HepG2 (cell line): ENCODE results near the gene OPRL1. TPM values are rescaled to one million over a fixed set of nuclear protein-coding genes. Genes with fewer than 3 reads are reported as not detected.

ENCODE experiments used
- ATAC-seq: fragments of 200-7000 bp; cut with Tn5 transposase; 3 replicates; pipeline ENCODE4 v1.9.1; 2020; ENCODE audit warnings: mild to moderate bottlenecking, moderate library complexity
- BruUV-seq: library from RNA; stranded (reverse); fragments of 400-500 nt; replicated peaks from 2 replicates; lab custom pipeline; 2021; lab: Mats Ljungman, UMichigan
- CTCF ChIA-PET: fragments of 300-600 bp; formaldehyde crosslinking; extraction: SDS; loops from one replicate; lab custom pipeline; 2021; ENCODE audit warnings: low total read pairs, inconsistent platforms, low intra/inter-chr PET ratio; lab: Yijun Ruan, JAX
- POLR2A ChIA-PET: fragments of 350-600 bp; sonication (Branson Sonifier 250); formaldehyde crosslinking; loops from one replicate; lab custom pipeline; 2020; ENCODE audit warnings: antibody characterized with exemption, inconsistent platforms; lab: Yijun Ruan, JAX
- DNase-seq: peaks from one replicate; pipeline ENCODE4 v3.0.0-alpha.2; 2015; ENCODE audit warnings: low spot score
- FAIRE-seq: peaks from 3 replicates; lab custom pipeline; 2011; peaks lifted over from hg19 to GRCh38; lab: Jason Lieb, UNC
- H2AFZ ChIP-seq: one replicate; pipeline ENCODE4 v1.6.1; 2011; ENCODE audit warnings: low read length, inconsistent platforms
- H3K27ac ChIP-seq: fragments of 300-600 bp; 3 replicates; pipeline ENCODE4 v1.8.0; 2011; ENCODE audit warnings: mixed run types, mild to moderate bottlenecking, mixed read lengths, low read length, inconsistent platforms; ENCODE audit not compliant: insufficient read depth; ENCODE audit errors: extremely low read length
- H3K27me3 ChIP-seq, 2 experiments: fragments of 200-600 bp in 1 of 2; 2 replicates in 1 of 2; 3 replicates in 1 of 2; pipeline versions ENCODE4 v1.6.0 to v1.8.0; 2011; ENCODE audit warnings: low read length in 2 of 2, mild to moderate bottlenecking in 2 of 2, moderate library complexity in 2 of 2, inconsistent platforms in 1 of 2; ENCODE audit not compliant: insufficient read depth in 2 of 2, control insufficient read depth in 1 of 2
- H3K36me3 ChIP-seq, 2 experiments: fragments of 200-600 bp in 1 of 2; replicated peaks in 1 of 2; 2 replicates in 1 of 2; 3 replicates in 1 of 2; pipeline versions ENCODE4 v1.5.1 to v1.8.0; 2011; ENCODE audit warnings: low read length in 2 of 2, inconsistent platforms in 1 of 2; ENCODE audit not compliant: insufficient read depth in 2 of 2, control insufficient read depth in 1 of 2
- H3K4me1 ChIP-seq: 2 replicates; pipeline ENCODE4 v1.5.1; 2012; ENCODE audit warnings: low read length, inconsistent platforms; ENCODE audit not compliant: insufficient read depth
- H3K4me2 ChIP-seq: 2 replicates; pipeline ENCODE4 v1.6.0; 2011; ENCODE audit warnings: low read depth, low read length, inconsistent platforms
- H3K4me3 ChIP-seq, 3 experiments: fragments of 200-600 bp in 1 of 3; sonication (generic), shearing (Covaris generic) in 1 of 3; replicated peaks in 1 of 3; 2 replicates each; pipeline ENCODE4 v1.5.1; 2011 to 2016; ENCODE audit warnings: low read length in 3 of 3, inconsistent platforms in 2 of 3, low read depth in 2 of 3, mild to moderate bottlenecking in 2 of 3, control low read depth in 1 of 3, mixed read lengths in 1 of 3; ENCODE audit not compliant: insufficient read depth in 1 of 3
- H3K79me2 ChIP-seq: one replicate; pipeline ENCODE4 v1.6.1; 2011; ENCODE audit warnings: low read length, inconsistent platforms; ENCODE audit not compliant: insufficient read depth
- H3K9ac ChIP-seq: 2 replicates; pipeline ENCODE4 v1.6.0; 2011; ENCODE audit warnings: mild to moderate bottlenecking, low read depth, low read length, inconsistent platforms; ENCODE audit not compliant: insufficient read depth
- H3K9me3 ChIP-seq: 2 replicates; pipeline ENCODE4 v1.5.1; 2012; ENCODE audit warnings: mild to moderate bottlenecking, low read length
- H4K20me1 ChIP-seq: 2 replicates; pipeline ENCODE4 v1.6.0; 2011; ENCODE audit warnings: inconsistent platforms, mild to moderate bottlenecking, low read length, moderate library complexity; ENCODE audit not compliant: insufficient read depth
- ADNP ChIP-seq: sonication (generic); formaldehyde crosslinking; IDR thresholded peaks from 2 replicates; pipeline ENCODE4 v1.4.0; 2020; ENCODE audit warnings: missing genetic modification reagents
- AGO2 ChIP-seq: fragments of 200-400 bp; formaldehyde crosslinking; optimal IDR thresholded peaks from 2 replicates; pipeline ENCODE3; 2017; ENCODE audit warnings: mild to moderate bottlenecking, low read depth, low read length, moderate library complexity
- POLR2A ChIP-seq, 2 experiments: IDR thresholded peaks; 2 replicates each; pipeline ENCODE4 v1.6.1; 2011; ENCODE audit warnings: low read depth in 2 of 2, low read length in 2 of 2, mild to moderate bottlenecking in 1 of 2, moderate library complexity in 1 of 2; ENCODE audit not compliant: insufficient read depth in 1 of 2
- RBM22 ChIP-seq: fragments of 200-400 bp; formaldehyde crosslinking; optimal IDR thresholded peaks from 2 replicates; pipeline ENCODE3; 2017; ENCODE audit warnings: mild to moderate bottlenecking, low read length, moderate library complexity
- WGBS: methylation state at CpG from one replicate; pipeline ENCODE4 v1.1.6; 2017; ENCODE audit warnings: low lambda C conversion rate; 5-methylcytosine and 5-hydroxymethylcytosine counted together
- in situ Hi-C: cut with HindIII; loops from 2 replicates; pipeline ENCODE4 v1.10.0; 2017; ENCODE audit warnings: low pct_unique_long_range_greater_than_20kb; ENCODE audit not compliant: extremely low pct_ligation_motif_present
- intact Hi-C: fragments of 100-400 bp; cut with micrococcal nuclease; formaldehyde crosslinking; loops from one replicate; pipeline ENCODE4 v1.10.0; 2022; ENCODE audit not compliant: unreplicated experiment
- polyA plus RNA-seq, 8 experiments: library from polyadenylated mRNA; depleted of rRNA in 3 of 8; stranded (reverse) in 7 of 8; unstranded in 1 of 8; fragments of >200 nt; fragmentation: Illumina TruSeq in 4 of 8; extraction: Trizol in 4 of 8; gene quantifications; 2 replicates each; pipeline versions ENCODE4 v1.2.1 to v1.2.3, GENCODE V29; 2011 to 2016; ENCODE audit warnings: low read depth in 4 of 8, missing spikeins in 1 of 8, mixed read lengths in 1 of 8; ENCODE audit not compliant: insufficient read depth in 1 of 8
- total RNA-seq, 5 experiments: library from RNA; depleted of rRNA; stranded (reverse); fragments of >200 nt; fragmentation: Illumina TruSeq; extraction: Trizol; gene quantifications; 2 replicates each; pipeline ENCODE4 v1.2.3, GENCODE V29; 2016; ENCODE audit warnings: low read depth in 1 of 5

OPRL1 gene
- total and polyA plus RNA-seq, 2 of the 13 experiments (the other 11 are each of a cell fraction or from before 2014, with no cell fraction given): 0.35 to 0.71 TPM

- Histone ChIP-seq H3K27ac (no peak overlapping the region), H3K9me3 (no peaks in the 10 kb centered on the region), H3K4me3 (no peak overlapping the region), H3K79me2 (no peaks in the 10 kb centered on the region), H3K36me3 (peaks cover 56 to 78% of the 10 kb centered on the region in 2 experiments), H3K4me2 (no peak overlapping the region), H3K4me1 (peaks cover 12% of the 10 kb centered on the region), H3K9ac (no peak overlapping the region), H3K27me3 (no peaks in the 10 kb centered on the region), H2AFZ (no peak overlapping the region), H4K20me1 (no peaks in the 10 kb centered on the region)
- WGBS: 98% methylated on average over 20 of the region's 20 CpGs
- intact Hi-C loops: no loop called here
- peak; percentile 75 for TF ChIP-seq AGO2
- TF ChIP-seq POLR2A (IDR thresholded peaks at IDR 0.05; ENCODE audit: insufficient read depth in 1 of 2, low read depth in 2 of 2, low read length in 2 of 2): no peak
- DNase-seq (no peak), ATAC-seq (no peak), FAIRE-seq (no peak)
- POLR2A ChIA-PET: no interaction called here
- in situ Hi-C loops: no loop called here
- BruUV-seq: no TSS peak
- CTCF ChIA-PET: no interaction called here
Measured at GRCh38 chr20:64030371-64031134, 49.3 kb upstream of the OPRL1 start.

- Histone ChIP-seq H3K79me2 (peaks cover 8% of the 10 kb centered on the region), H3K27me3 (no peaks in the 10 kb centered on the region), H4K20me1 (no peaks in the 10 kb centered on the region), H3K36me3 (peaks cover 49 to 67% of the 10 kb centered on the region in 2 experiments), H3K4me2 (no peak overlapping the region), H3K9ac (no peak overlapping the region), H3K4me3 (no peak overlapping the region), H2AFZ (no peak overlapping the region), H3K9me3 (no peaks in the 10 kb centered on the region), H3K27ac (no peak overlapping the region), H3K4me1 (peaks cover 22% of the 10 kb centered on the region)
- DNase-seq (no peak), ATAC-seq (no peak), FAIRE-seq (no peak)
- no TSS peak for BruUV-seq
- POLR2A ChIA-PET: interaction anchor here (0.7 kb wide), 1 partner anchor 8 kb away, joined by 3 read pairs; no protein-coding TSS in a partner anchor
- CTCF ChIA-PET: no interaction called here
- in situ Hi-C loops (no loop called here), intact Hi-C loops (no loop called here)
- TF ChIP-seq ADNP (CRISPR knock-in tag) (no peak), RBM22 (peak; percentile 89)
- WGBS: 97% methylated on average over 19 of the region's 19 CpGs
Measured at GRCh38 chr20:64031822-64032314, 48.0 kb upstream of the OPRL1 start.
